GM23338 (cell line): ENCODE data around the gene R3HDM2.

ENCODE experiments used
- CREB1 ChIP-seq: fragments of 250-450 bp; sonication (Bioruptor Pico); IDR thresholded peaks from 2 replicates; pipeline ENCODE4 v1.5.0; 2020; ENCODE audit warnings: low read depth, mild to moderate bottlenecking, moderate library complexity
- CTCF ChIP-seq, 2 experiments: fragments of 200-600 bp in 1 of 2; sonication (generic) in 1 of 2; conservative IDR thresholded peaks; 2 replicates each; pipeline versions ENCODE4 v1.5.1 to v1.6.1; 2016 to 2017; ENCODE audit warnings: antibody characterized with exemption in 2 of 2, low read depth in 2 of 2, mild to moderate bottlenecking in 2 of 2, moderate library complexity in 1 of 2
- EZH2 ChIP-seq: fragments of 200-600 bp; sonication (generic); IDR thresholded peaks from one replicate; pipeline ENCODE4 v1.8.0; 2017; ENCODE audit warnings: antibody characterized with exemption, mild to moderate bottlenecking, low read depth; ENCODE audit not compliant: unreplicated experiment
- JUNB ChIP-seq: IDR thresholded peaks from one replicate; pipeline ENCODE4 v1.6.1; 2016; ENCODE audit warnings: antibody characterized with exemption; ENCODE audit not compliant: unreplicated experiment
- POLR2AphosphoS5 ChIP-seq: IDR thresholded peaks from 2 replicates; pipeline ENCODE4 v1.6.1; 2016; ENCODE audit warnings: antibody characterized with exemption, low read depth
- ZNF114 ChIP-seq: fragments of 250-450 bp; sonication (Bioruptor Pico); IDR thresholded peaks from 2 replicates; pipeline ENCODE4 v1.5.0; 2020; ENCODE audit warnings: mild to moderate bottlenecking, moderate library complexity
- TF ChIP-seq, protein P1 (sequence below): IDR thresholded peaks from 2 replicates; pipeline ENCODE4 v1.6.1; 2016; ENCODE audit warnings: antibody characterized with exemption
- TF ChIP-seq, protein P2 (sequence below): IDR thresholded peaks from one replicate; pipeline ENCODE4 v1.6.1; 2018; ENCODE audit warnings: antibody characterized with exemption; ENCODE audit not compliant: unreplicated experiment

- no peak for TF ChIP-seq CTCF (conservative IDR thresholded peaks at IDR 0.05; ENCODE audit: low read depth in 2 of 2)
- no peak for TF ChIP-seq POLR2AphosphoS5
- TF ChIP-seq EZH2: no peak
- TF ChIP-seq, protein P1, sequence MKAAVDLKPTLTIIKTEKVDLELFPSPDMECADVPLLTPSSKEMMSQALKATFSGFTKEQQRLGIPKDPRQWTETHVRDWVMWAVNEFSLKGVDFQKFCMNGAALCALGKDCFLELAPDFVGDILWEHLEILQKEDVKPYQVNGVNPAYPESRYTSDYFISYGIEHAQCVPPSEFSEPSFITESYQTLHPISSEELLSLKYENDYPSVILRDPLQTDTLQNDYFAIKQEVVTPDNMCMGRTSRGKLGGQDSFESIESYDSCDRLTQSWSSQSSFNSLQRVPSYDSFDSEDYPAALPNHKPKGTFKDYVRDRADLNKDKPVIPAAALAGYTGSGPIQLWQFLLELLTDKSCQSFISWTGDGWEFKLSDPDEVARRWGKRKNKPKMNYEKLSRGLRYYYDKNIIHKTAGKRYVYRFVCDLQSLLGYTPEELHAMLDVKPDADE: no peak
- TF ChIP-seq, protein P2, sequence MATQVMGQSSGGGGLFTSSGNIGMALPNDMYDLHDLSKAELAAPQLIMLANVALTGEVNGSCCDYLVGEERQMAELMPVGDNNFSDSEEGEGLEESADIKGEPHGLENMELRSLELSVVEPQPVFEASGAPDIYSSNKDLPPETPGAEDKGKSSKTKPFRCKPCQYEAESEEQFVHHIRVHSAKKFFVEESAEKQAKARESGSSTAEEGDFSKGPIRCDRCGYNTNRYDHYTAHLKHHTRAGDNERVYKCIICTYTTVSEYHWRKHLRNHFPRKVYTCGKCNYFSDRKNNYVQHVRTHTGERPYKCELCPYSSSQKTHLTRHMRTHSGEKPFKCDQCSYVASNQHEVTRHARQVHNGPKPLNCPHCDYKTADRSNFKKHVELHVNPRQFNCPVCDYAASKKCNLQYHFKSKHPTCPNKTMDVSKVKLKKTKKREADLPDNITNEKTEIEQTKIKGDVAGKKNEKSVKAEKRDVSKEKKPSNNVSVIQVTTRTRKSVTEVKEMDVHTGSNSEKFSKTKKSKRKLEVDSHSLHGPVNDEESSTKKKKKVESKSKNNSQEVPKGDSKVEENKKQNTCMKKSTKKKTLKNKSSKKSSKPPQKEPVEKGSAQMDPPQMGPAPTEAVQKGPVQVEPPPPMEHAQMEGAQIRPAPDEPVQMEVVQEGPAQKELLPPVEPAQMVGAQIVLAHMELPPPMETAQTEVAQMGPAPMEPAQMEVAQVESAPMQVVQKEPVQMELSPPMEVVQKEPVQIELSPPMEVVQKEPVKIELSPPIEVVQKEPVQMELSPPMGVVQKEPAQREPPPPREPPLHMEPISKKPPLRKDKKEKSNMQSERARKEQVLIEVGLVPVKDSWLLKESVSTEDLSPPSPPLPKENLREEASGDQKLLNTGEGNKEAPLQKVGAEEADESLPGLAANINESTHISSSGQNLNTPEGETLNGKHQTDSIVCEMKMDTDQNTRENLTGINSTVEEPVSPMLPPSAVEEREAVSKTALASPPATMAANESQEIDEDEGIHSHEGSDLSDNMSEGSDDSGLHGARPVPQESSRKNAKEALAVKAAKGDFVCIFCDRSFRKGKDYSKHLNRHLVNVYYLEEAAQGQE: no peak
- no peak for TF ChIP-seq CREB1
- no peak for TF ChIP-seq JUNB
- no peak for TF ChIP-seq ZNF114 (CRISPR knock-in tag)
These were observed 164.2 kb downstream of the R3HDM2 start for GRCh38 chr12:57266681-57267080.
